ENCODE results near the gene DNAJC1.

- TF ChIP-seq TEAD4 (IDR thresholded peaks at IDR 0.05) (no peak), FOXM1 (IDR thresholded peaks at IDR 0.05; ENCODE audit: borderline replicate concordance, low read depth) (no peak)
Measured at GRCh38 chr10:21935439-21936023, 68.0 kb downstream of the DNAJC1 start.

Measured in Ishikawa (cell line).